SK-N-SH treated with all-trans-retinoic acid at 6 μM for 48 hours (cell line): ENCODE results near the gene ADORA1.

Experiments
- OSR1 ChIP-seq: fragments of 250-450 bp; sonication (Bioruptor Pico); IDR thresholded peaks from 2 replicates; pipeline ENCODE4 v1.8.0; 2022; ENCODE audit warnings: moderate library complexity, mild to moderate bottlenecking, inconsistent platforms
- PATZ1 ChIP-seq: fragments of 250-450 bp; sonication (Bioruptor Pico); IDR thresholded peaks from 2 replicates; pipeline ENCODE4 v1.8.0; 2020; ENCODE audit warnings: mild to moderate bottlenecking, moderate library complexity, borderline replicate concordance
- ZFP30 ChIP-seq: fragments of 450-650 bp; formaldehyde crosslinking; IDR thresholded peaks from 2 replicates; pipeline ENCODE4 v1.5.0; 2022; ENCODE audit warnings: mild to moderate bottlenecking, moderate library complexity
- ZNF8 ChIP-seq: fragments of 450-650 bp; formaldehyde crosslinking; IDR thresholded peaks from 2 replicates; pipeline ENCODE4 v1.5.0; 2020; ENCODE audit warnings: mild to moderate bottlenecking, moderate library complexity

- TF ChIP-seq PATZ1 (CRISPR knock-in tag) (no peak), ZFP30 (CRISPR knock-in tag) (no peak), ZNF8 (CRISPR knock-in tag) (no peak), OSR1 (CRISPR knock-in tag) (no peak)
These were observed 8.2 kb downstream of the ADORA1 start for GRCh38 chr1:203135636-203136305.
